ENCODE measurements around the gene MYH6. TPM values are rescaled to one million over a fixed set of nuclear protein-coding genes. Genes with fewer than 3 reads are reported as not detected.

MYH6 gene
- total RNA-seq (2022; extraction: Qiagen RNA extraction): 0.05 to 0.15 TPM (median 0.12 TPM) in 5 replicates

DNA sequence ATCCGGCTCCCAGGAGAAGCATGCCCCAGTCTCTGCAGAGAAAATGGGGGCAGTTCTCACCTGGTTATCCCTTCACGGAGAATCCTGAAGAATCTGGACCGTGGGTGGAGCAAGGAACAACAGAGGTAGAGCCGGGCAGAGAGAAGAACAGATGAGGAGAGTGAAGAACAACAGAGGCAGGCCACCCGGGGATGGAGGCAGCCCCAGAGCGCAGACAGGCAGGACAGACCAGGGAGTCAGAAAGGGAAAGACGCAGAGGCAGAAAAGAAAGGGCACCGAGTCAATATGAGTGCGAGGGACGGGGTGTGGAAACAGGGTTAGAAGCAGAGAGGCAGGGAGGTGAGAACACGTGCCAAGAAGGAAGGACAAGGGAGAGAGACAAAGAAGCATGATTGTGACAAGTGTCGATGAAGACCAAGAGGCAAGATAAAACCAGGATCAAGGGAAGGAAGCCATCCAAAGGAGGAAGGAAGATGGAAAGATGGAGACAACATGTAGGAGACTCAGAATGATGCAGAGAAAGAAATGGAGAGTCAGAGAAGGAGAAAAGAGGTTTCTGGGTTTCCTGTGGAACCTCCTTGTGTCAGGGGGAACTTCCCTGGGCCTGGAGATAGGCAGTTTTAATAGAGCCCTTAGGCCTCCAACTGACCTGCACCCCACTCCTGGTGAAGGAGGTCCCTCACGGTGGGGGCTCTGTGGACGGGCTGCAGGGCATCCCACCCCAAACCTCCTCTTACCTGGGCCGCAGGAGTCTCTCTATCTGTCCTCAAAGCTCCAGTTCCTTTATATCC, at the start of gene MYH6:
Gene MYH6, minus strand, starts transcription at position 758 of the 791 bp plus-strand sequence. CDS start 1,050 bp downstream, outside the sequence.

DNA sequence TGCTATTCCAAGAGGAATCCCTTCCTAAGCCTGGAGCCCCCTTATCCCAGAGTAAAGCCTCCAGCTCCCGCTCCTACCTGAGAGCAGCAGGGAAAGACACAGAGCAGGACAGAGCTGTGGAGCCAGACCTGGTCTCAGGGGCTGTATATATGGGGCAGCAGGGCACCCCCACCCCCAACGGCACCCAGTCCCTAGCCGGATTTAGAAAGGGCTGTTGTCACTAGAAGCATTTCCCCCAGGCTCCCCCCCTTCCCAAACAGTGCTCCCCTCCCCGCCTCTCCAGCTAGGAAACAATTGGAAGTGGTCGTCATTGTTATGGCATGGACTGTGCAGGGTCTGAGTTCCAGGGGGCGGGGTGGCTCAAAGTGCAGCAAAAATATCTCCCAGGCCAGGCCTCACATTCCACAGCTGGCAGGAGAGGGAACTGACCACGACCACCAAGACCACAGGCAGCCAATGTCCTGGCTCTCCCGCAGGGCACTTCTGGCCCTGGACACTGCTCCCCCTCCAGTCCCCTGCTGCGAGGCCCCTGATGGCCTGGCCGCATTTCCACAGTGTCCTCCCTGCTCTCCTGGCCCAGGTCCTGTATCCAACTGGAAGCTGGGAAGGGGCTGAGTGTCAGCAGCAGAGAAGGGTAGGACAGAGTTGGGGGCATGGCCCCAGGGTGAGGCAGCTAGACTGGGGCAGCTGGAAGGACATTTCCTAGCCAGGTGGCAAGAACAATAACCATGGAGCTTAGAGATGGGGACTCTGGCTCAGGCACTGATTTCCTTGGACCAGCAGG, 27.7 kb upstream of the MYH6 start, which contains the start of gene MYH7:
Gene MYH7, minus strand, starts transcription at position 118 of the 784 bp plus-strand sequence. CDS start 1,928 bp downstream, outside the sequence.

DNA sequence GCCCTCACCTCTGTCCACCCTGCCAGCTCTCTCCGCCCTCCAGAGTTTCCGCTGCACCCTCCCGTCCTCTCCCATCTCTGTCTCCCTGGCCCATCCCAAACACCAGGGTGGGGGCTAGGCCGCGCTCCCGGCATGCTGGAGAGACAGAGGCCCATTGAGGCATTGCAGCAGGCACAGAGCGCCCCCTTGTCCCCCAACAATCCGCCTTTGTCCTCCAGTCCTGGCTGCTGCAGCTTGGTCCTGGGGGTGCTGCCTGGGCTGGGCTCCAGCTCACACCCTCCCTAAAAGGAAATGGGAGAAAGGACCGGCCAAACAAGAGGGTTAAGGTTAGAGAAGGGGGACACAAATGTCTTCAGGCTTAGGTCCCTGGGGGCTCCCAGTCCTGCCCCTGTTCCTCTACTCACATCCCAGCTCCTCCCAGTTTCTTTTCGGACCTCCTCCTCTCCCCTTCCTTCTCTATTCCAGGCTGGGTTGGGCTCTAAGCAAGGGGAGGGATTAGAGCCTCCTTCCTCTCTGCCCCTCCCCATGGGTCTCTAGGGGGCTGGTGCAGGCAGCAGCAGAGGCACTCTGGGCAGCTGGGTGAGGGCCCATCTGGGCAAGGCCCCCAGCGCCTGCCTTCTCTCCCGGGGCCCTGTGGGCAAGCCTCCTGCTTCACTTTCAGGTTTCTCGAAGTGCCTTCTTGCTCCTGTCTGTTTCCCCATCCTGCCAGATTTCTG, 31.4 kb downstream of the MYH6 start, which contains the start of gene CMTM5:
Gene CMTM5, plus strand, starts transcription at position 565 of the 716 bp plus-strand sequence. CDS start 206 bp downstream, outside the sequence.

DNA sequence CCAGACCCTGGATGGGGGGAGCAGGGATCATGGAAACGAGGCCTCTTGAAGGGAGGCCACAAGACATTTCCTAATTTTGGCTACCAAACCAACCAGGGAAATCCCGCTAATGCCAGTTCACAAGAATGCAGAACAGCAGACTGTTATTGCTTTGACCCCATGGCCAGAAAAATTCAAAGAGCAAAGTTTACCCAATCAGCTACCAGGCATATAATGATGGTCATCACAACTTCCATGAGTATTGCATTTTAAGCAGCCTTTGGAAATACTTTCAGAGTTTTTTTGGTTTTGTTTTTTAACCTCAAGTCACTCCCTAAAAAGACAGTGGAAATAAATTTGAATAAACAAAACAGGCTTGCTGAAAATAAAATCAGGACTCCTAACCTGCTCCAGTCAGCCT, 35.6 kb downstream of the MYH6 start, which contains the start of gene IL25:
Gene IL25, plus strand, starts transcription at position 301 of the 400 bp plus-strand sequence.

DNA sequence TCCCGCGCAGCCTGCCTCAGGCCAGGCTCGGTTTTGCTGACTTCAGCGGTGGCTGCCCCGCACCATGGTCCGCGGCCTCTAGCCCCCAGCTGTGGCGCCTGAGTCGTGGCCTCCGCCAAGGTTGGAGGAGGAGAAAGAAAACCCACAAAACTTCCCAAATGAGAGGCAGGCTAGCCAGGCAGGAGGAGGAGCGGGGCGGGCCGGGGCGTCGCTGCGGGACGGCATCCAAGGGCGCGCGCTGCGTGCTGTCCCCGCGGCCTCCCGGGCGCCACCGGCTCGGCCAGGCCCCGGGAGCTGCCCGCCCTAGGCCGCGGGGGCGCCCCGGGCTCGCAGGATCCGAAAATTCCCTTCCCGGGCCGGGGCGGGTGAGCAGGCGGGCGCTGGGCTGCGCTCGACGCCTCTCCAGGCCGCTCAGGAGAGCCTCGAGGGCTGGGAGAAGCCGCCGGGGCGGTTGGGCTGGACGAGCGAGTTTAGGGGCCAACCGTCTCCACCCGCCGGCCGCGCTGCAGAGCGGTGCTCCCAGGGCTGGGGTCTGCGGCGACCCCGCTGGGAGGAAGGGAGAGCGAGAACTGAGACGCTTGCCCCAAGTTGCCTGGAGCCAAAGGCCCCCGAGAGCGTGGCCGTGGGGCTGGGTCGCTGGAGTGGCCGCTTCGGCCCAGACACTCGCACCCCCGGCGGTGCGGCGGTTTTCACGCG, 42.9 kb downstream of the MYH6 start, which contains the start of gene EFS:
Gene EFS, minus strand, starts transcription at position 137 of the 696 bp plus-strand sequence. CDS start 147 bp downstream, outside the sequence.

DNA sequence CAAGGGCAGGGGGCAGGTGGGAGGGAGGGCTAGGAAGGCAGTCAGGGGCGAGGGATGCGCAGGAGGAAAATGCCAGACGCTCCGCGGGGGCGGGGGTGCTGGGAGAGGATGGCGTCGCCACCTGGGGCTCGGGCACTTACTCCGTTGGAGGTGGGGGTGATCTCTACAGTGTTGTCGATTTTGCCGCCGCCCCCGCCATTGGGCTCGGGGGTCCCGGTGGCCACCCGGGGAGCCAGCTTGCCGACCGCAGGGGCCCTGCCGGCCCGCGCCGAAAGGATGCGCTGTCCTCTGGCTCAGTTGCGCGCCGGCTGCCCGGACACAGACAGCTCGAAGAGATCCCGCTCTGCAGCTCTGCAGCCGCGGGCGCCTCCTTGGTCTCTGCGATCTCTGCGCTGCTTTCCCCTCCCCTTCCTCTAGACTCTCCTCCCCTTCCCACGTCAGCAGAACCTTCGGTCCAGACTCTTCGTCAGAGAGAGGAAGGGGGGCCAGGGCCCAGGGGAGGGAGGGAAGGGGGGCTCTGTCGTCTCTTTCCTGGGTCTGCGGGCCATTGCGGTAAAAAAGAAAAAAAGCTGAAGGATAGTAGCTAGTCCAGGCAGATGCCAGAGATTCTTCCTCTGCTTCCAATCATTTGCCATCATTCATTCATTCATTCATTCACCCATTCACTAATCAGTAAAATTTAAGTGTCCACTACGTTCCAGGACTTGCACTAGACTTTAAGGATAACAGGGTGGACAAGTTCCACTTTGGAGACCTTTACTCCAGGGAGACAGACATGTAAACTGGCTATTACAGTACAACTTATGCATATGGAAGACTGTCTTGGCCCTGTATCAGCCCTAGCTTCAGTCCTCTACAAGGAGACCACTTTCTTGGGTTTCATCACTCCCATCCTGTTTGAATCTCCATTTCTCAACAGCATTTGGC, 55.3 kb downstream of the MYH6 start, which contains the start of gene SLC22A17:
Gene SLC22A17, minus strand, starts transcription at position 382 of the 927 bp plus-strand sequence.

Other genes with a start within 250 kb of the MYH6 start
- 2.1 to 3.2 TPM (median 2.8 TPM) in 5 replicates for gene SLC7A8, start 224.6 kb downstream of the MYH6 start, total RNA-seq (2022; extraction: Qiagen RNA extraction)
- not detected in 5 replicates for gene RNF212B, start 170.3 kb downstream of the MYH6 start, total RNA-seq (2022; extraction: Qiagen RNA extraction)
- gene HOMEZ, start 122.1 kb downstream of the MYH6 start, total RNA-seq (2022; extraction: Qiagen RNA extraction): 8.0 to 9.6 TPM (median 8.9 TPM) in 5 replicates
- 3.0 to 4.2 TPM (median 4.2 TPM) in 5 replicates for gene PPP1R3E, start 105.4 kb downstream of the MYH6 start, total RNA-seq (2022; extraction: Qiagen RNA extraction)
- 14.5 to 19.0 TPM (median 15.2 TPM) in 5 replicates for gene BCL2L2, start 101.4 kb downstream of the MYH6 start, total RNA-seq (2022; extraction: Qiagen RNA extraction)
- 126 to 152 TPM (median 151 TPM) in 5 replicates for gene PABPN1, start 86.8 kb downstream of the MYH6 start, total RNA-seq (2022; extraction: Qiagen RNA extraction)
- gene SLC22A17, start 55.4 kb downstream of the MYH6 start, total RNA-seq (2022; extraction: Qiagen RNA extraction): 5.2 to 8.3 TPM (median 6.2 TPM) in 5 replicates
- not detected in 5 replicates for gene EFS, start 43.1 kb downstream of the MYH6 start, total RNA-seq (2022; extraction: Qiagen RNA extraction)
- not detected in 5 replicates for gene IL25, start 35.5 kb downstream of the MYH6 start, total RNA-seq (2022; extraction: Qiagen RNA extraction)
- gene CMTM5, start 31.2 kb downstream of the MYH6 start, total RNA-seq (2022; extraction: Qiagen RNA extraction): not detected in 5 replicates
- gene MYH7, start 27.4 kb upstream of the MYH6 start, total RNA-seq (2022; extraction: Qiagen RNA extraction): 0.02 TPM in 1 of 5 replicates, not detected in the others
- gene NGDN, start 61.4 kb upstream of the MYH6 start, total RNA-seq (2022; extraction: Qiagen RNA extraction): 59.7 to 73.7 TPM (median 61.6 TPM) in 5 replicates
- gene ZFHX2, start 143.5 kb upstream of the MYH6 start, total RNA-seq (2022; extraction: Qiagen RNA extraction): 0.44 to 1.1 TPM (median 0.80 TPM) in 5 replicates
- 12.1 to 12.7 TPM (median 12.2 TPM) in 5 replicates for gene THTPA, start 148.0 kb upstream of the MYH6 start, total RNA-seq (2022; extraction: Qiagen RNA extraction)
- gene AP1G2, start 159.5 kb upstream of the MYH6 start, total RNA-seq (2022; extraction: Qiagen RNA extraction): 29.8 to 53.8 TPM (median 45.2 TPM) in 5 replicates
- gene JPH4, start 170.5 kb upstream of the MYH6 start, total RNA-seq (2022; extraction: Qiagen RNA extraction): 0.07 to 0.14 TPM (median 0.13 TPM) in 5 replicates
- 5.5 to 8.7 TPM (median 6.3 TPM) in 5 replicates for gene DHRS2, start 228.1 kb upstream of the MYH6 start, total RNA-seq (2022; extraction: Qiagen RNA extraction)